ENCODE data around the gene CDH24.
A peak's percentile ranks its signal among the peaks of the same experiment; 100 is the strongest.

The CDH24 gene

GRCh38 chr14:23056956-23057756 lies at the start of gene CDH24:
CDH24 (minus strand) TSS chr14:23057520; CDS start chr14:23055733, 1,787 bp downstream.
- peak; percentile 87 for DNase-seq (ENCODE audit: low spot score)

- no peak for DNase-seq (ENCODE audit: low spot score)
These were observed 49.4 kb upstream of the CDH24 start for GRCh38 chr14:23106747-23107045.

- no peak for DNase-seq (ENCODE audit: low spot score)
These were observed 48.1 kb upstream of the CDH24 start for GRCh38 chr14:23105348-23105824.

GRCh38 chr14:23104591-23105347 lies 47.4 kb upstream of the CDH24 start, which contains the start of gene CIROP:
CIROP (minus strand) TSS chr14:23104989; CDS start chr14:23104920, 69 bp downstream.
- DNase-seq (ENCODE audit: low spot score) = peak; percentile 46

GRCh38 chr14:23104070-23104590 lies 46.8 kb upstream of the CDH24 start:
- peak; percentile 22 for DNase-seq (ENCODE audit: low spot score)

- DNase-seq (ENCODE audit: low spot score) = peak; percentile 41
These were observed 46.3 kb upstream of the CDH24 start for GRCh38 chr14:23103581-23103980.

GRCh38 chr14:23102801-23103200 lies 45.5 kb upstream of the CDH24 start:
- no peak for DNase-seq (ENCODE audit: low spot score)

- DNase-seq (ENCODE audit: low spot score) = peak; percentile 30
These were observed 44.8 kb upstream of the CDH24 start for GRCh38 chr14:23101986-23102625.

- DNase-seq (ENCODE audit: low spot score) = peak; percentile 35
These were observed 44.1 kb upstream of the CDH24 start for GRCh38 chr14:23101213-23101970.

GRCh38 chr14:23099212-23099861 lies 42.0 kb upstream of the CDH24 start:
- DNase-seq (ENCODE audit: low spot score) = peak; percentile 34

- no peak for DNase-seq (ENCODE audit: low spot score)
These were observed 40.5 kb upstream of the CDH24 start for GRCh38 chr14:23097786-23098185.

GRCh38 chr14:23095196-23096108 lies 38.1 kb upstream of the CDH24 start, which contains the start of gene C14orf119:
C14orf119 (plus strand) TSS chr14:23095505; CDS start chr14:23097659, 2,154 bp downstream.
- DNase-seq (ENCODE audit: low spot score) = peak; percentile 99

- no peak for DNase-seq (ENCODE audit: low spot score)
These were observed 37.4 kb upstream of the CDH24 start, which contains the start of gene ACIN1 for GRCh38 chr14:23094666-23095195. ACIN1 (minus strand) TSS chr14:23095136; CDS start chr14:23095112, 24 bp downstream.

GRCh38 chr14:23093991-23094665 lies 36.8 kb upstream of the CDH24 start:
- DNase-seq (ENCODE audit: low spot score) = peak; percentile 92

- no peak for DNase-seq (ENCODE audit: low spot score)
These were observed 36.2 kb upstream of the CDH24 start for GRCh38 chr14:23093526-23093925.

- no peak for DNase-seq (ENCODE audit: low spot score)
These were observed 35.8 kb upstream of the CDH24 start for GRCh38 chr14:23093104-23093503.

- DNase-seq (ENCODE audit: low spot score) = peak; percentile 7
These were observed 34.2 kb upstream of the CDH24 start for GRCh38 chr14:23091294-23092225.

- peak; percentile 3 for DNase-seq (ENCODE audit: low spot score)
These were observed 32.9 kb upstream of the CDH24 start for GRCh38 chr14:23090254-23090636.
